HG02943 (cell line): Measurements from ENCODE around the gene CTNNB1.

ENCODE experiments used
- ATAC-seq: cut with Tn5 transposase; IDR thresholded peaks from one replicate; pipeline ENCODE4 v1.9.1; 2021; ENCODE audit warnings: mild to moderate bottlenecking, low read depth, moderate library complexity; ENCODE audit not compliant: unreplicated experiment

CTNNB1 gene

DNA sequence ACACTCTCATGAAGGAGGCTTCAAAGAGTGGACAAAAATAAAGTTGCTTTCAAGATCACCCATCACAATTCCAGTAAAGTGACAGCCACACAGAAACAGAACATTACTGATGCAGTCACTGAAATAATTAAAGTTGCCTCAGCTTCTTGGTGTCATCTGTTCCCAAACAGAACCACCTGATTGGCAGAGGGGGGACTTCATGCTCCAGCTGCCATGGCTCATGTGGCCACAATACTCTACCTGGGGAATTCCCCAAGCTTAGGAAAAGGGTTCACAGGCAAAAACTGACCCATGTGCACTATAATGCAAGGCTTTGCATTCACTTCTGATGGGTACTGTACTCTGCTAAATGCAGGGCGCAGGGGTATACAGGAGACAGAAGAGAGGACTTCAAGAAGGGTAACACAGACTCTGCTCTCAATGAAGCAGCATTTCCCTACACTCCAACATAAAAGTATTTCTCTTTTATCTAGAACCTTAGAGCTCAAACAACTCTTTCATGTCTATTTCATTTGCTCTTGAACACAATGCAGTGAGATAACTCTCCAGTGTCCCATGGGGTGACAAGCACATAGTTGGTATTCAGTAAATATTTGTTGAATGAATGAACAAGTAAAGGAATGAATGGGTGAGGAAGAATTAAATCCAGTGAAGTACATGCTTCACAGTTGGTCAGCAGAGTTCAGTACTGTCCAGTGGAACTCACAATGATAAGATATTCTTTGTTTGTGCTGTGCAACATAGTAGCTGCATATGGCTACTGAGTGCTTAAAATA lies 8.6 kb upstream of the CTNNB1 start:
- ATAC-seq = no peak

DNA sequence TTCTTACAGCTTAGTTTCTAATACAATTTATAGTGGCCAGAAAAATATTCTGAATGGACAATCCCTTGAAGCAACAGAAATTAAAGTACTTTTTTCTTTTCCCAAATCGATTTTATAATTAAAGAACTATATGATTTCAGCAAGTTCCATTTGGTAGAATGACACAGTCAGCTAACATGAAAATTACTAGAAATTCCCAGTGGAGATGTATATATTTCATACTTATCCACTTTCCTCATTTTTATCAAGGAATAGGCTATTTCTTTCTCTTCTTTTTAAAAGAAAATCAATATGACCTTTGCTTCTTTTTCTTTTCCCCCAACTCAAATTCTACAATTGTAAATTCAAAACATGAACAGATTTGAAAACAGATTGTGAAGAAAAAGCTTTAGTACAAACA lies 6.4 kb upstream of the CTNNB1 start:
- ATAC-seq = no peak

DNA sequence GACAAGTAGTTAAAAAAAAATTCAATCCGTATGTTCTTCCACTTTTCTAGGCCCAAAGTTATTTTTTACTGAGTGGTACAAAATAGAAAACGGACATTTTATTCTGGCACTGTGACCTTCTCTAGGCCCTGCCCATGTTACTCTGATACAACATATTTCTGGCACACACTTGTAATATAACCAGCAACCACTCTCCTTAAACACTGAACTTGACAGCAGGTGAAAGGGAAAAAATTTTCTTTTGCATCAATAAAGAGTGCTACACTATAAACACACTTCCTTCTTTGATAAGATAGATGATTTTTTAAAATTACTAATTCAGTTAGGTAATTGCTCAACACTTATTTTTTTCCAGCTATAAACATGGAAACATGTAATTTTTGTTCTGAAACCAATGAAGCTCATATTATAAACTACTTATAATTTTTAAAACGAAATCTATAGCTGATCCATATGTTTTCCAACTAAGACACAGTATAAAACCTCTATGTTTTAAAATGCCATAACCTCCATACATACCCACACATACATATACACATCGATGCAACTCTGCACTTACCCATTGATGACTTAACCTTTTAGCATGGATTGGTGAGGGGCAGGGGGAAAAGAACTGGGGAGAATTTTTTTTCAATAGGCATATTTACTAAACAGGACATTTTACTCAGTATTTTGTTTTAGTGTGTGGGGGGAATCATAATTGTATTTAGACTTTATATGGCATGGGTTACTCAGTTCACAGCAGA lies 5.3 kb upstream of the CTNNB1 start:
- ATAC-seq = no peak

GRCh38 chr3:41194701-41195100 lies 4.6 kb upstream of the CTNNB1 start:
- no peak for ATAC-seq

DNA sequence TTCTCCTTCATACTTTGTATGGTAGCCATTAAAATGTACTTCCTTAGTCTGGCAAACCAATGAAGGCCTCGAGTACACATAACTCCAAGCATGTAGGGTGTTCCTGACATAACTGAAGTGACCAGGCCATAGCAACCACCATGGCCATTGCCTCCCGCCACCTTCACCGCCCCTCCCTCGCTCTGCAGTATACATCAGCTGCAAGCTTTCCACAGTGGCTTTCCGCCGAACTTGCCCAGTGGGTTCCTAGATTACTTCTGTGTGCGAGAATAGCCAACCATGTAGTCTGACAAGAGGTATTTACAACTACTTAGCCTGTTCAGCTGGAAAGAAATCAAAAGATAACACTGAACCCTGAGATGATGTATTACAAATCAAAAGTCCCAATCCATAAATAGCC lies 3.4 kb upstream of the CTNNB1 start:
- ATAC-seq = no peak

- ATAC-seq = no peak
Measured at GRCh38 chr3:41196499-41197410, 2.5 kb upstream of the CTNNB1 start.

DNA sequence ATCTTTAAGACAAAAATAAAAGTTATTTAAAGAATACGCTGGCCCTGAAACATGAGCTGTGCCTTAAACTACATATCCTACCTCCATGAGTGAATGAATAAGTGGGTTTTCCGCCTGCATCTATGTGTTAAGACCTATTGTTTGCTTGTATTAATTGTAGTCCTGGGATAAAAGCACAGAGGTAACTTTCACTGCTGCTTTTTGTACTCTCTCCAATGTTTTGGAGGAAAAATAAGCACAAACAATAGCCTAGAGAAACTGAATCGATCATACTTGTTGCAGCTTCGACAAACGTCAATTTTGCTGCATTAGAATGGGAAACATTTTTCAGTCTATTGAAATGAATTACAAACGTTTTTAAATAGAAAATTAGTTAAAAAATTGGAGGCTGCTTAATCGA lies 1.3 kb upstream of the CTNNB1 start:
- ATAC-seq = no peak

- peak; percentile 12 for ATAC-seq
Measured at GRCh38 chr3:41198526-41198925, 779 bp upstream of the CTNNB1 start.

- ATAC-seq = peak; percentile 19
Measured at GRCh38 chr3:41199866-41200668, 762 bp downstream of the CTNNB1 start.

- ATAC-seq = no peak
Measured at GRCh38 chr3:41200669-41201021, 1.3 kb downstream of the CTNNB1 start.

GRCh38 chr3:41202075-41202833 lies 2.9 kb downstream of the CTNNB1 start:
- ATAC-seq = no peak

- no peak for ATAC-seq
Measured at GRCh38 chr3:41202834-41203345, 3.6 kb downstream of the CTNNB1 start.

- ATAC-seq = no peak
Measured at GRCh38 chr3:41204369-41204768, 5.1 kb downstream of the CTNNB1 start.

- ATAC-seq = no peak
Measured at GRCh38 chr3:41205591-41205990, 6.3 kb downstream of the CTNNB1 start.

GRCh38 chr3:41207355-41207754 lies 8.1 kb downstream of the CTNNB1 start:
- no peak for ATAC-seq

DNA sequence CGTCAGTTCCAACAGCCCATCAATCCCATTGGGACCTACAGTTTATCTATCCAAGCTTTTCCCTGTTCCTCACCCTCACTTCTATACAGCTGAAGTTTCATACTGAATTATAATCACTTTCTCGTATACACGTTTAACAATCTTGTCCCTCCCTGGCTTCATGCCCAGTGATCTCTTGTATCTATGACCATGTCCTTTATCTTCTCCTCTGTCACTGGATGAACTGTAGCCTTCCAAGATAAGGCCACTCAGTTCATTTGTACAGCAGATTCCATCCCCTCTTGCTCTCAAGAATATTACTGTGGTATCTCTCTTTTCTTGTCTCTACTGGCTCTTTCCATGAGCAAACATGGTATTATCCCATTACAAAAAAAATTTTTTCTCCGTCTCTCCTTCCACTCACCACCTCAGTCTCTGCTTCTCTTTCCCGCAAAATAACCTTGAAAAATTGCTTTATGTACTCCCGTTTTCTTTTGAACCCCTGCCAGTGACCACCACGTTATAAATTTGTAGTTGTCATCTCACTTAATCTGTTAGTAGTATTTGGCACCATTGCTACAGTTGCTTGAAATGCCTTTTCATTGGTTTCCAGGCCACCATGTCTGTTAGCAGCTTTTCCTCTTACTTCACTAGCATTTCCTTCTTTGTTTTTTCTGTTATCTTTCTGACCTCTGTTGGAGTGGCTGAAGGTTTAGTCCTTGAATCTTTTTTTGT lies 9.4 kb downstream of the CTNNB1 start:
- no peak for ATAC-seq

- no peak for ATAC-seq
Measured at GRCh38 chr3:41209646-41210045, 10.3 kb downstream of the CTNNB1 start.

- ATAC-seq = no peak
Measured at GRCh38 chr3:41210966-41211365, 11.7 kb downstream of the CTNNB1 start.

DNA sequence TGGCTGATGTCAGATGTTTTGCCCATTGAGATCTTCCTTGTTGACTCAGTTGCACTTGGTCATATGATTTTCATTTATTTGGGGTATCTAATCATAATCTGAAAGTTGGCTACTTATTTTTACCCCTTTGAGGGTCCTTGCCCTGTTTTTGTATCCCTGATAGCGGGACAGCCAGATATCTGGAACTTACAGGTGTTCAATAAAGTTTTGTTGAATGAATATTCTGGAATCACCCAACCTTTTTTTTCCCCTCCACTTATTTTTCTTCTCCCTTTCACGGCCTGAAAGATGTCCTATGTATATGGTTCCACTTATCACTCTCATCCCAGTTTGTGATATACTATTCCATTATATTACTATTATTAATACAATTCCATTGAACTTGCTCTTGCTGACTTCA lies 12.8 kb downstream of the CTNNB1 start:
- no peak for ATAC-seq
